Esophagus (tissue), 2 donors: ENCODE results near the gene MAPK1. TPM values are rescaled to one million over a fixed set of nuclear protein-coding genes. Genes with fewer than 3 reads are reported as not detected.
"Not testable (repeated sequence)": the region's sequence is repeated elsewhere in the genome, so short reads cannot be mapped to it uniquely, and the experiment has no call there.

Experiments used
- H3K27ac ChIP-seq, 2 donors: one replicate each; pipeline ENCODE4 v1.5.1; 2013; ENCODE audit warnings: low read depth in 2 of 2, mild to moderate bottlenecking in 2 of 2, inconsistent platforms in 1 of 2, low read length in 1 of 2, moderate library complexity in 1 of 2
- H3K27me3 ChIP-seq, 2 donors: one replicate each; pipeline ENCODE4 v1.6.1; 2013; ENCODE audit warnings: low read length in 2 of 2, control low read depth in 1 of 2, mild to moderate bottlenecking in 1 of 2; ENCODE audit not compliant: insufficient read depth in 2 of 2, control insufficient read depth in 1 of 2
- H3K36me3 ChIP-seq, 2 donors: one replicate each; pipeline ENCODE4 v1.6.1; 2013; ENCODE audit warnings: low read length in 1 of 2; ENCODE audit not compliant: control insufficient read depth in 2 of 2, insufficient read depth in 2 of 2
- H3K4me1 ChIP-seq, 2 donors: one replicate each; pipeline ENCODE4 v1.6.1; 2013; ENCODE audit warnings: low read length in 1 of 2; ENCODE audit not compliant: control insufficient read depth in 2 of 2, insufficient read depth in 2 of 2
- H3K4me3 ChIP-seq, 2 donors: one replicate each; pipeline ENCODE4 v1.5.1; 2013; ENCODE audit warnings: low read length in 2 of 2, mild to moderate bottlenecking in 2 of 2, low read depth in 1 of 2, moderate library complexity in 1 of 2
- H3K9me3 ChIP-seq, 2 donors: one replicate each; pipeline ENCODE4 v1.6.1; 2013; ENCODE audit warnings: mild to moderate bottlenecking in 2 of 2, low read depth in 1 of 2, low read length in 1 of 2, moderate library complexity in 1 of 2; ENCODE audit not compliant: control insufficient read depth in 2 of 2, insufficient read depth in 1 of 2
- WGBS, 2 donors: extraction: QIAGEN DNeasy Blood & Tissue Kit; methylation state at CpG; one replicate each; pipeline ENCODE4 v1.1.7; 2013; 5-methylcytosine and 5-hydroxymethylcytosine counted together
- polyA plus RNA-seq, 2 donors: library from polyadenylated mRNA; stranded (reverse); fragments of 200-250 nt; gene quantifications; one replicate each; pipeline ENCODE4 v1.2.3, GENCODE V29; 2013
- donor health status: healthy with polysubstance abuse.
- donor health status: Bipolar disorder and iron deficiency.

Gene MAPK1
- polyA plus RNA-seq, 2 donors = 10.0 to 17.4 TPM

DNA sequence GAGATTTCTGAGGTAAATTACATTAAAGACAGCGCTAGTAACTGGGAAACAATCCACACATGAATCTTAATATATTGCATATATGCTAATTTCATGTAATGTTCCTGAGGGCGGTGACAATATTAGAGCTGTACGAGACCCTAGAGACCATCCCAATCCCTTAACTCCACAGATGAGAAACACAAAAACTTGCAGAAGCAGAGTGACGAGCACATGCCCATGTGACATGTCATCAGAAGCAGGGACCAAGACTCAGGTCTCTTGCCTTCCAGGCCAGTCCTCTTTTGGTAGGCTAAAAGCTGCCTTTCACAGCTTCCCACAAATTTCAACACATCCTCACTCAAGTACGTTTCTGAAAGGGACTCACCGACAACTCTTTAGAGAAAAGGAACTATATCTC lies 11.8 kb downstream of the MAPK1 start:
- peak overlapping the region in 1 of 2 donors; percentile 13 for H3K27ac ChIP-seq
- 83 to 84% methylated on average over 6 of the region's 6 CpGs for WGBS, 2 donors
- H3K36me3 ChIP-seq = no peaks in the 10 kb centered on the region
- no peaks in the 10 kb centered on the region for H3K27me3 ChIP-seq
- no peaks in the 10 kb centered on the region for H3K9me3 ChIP-seq
- H3K4me3 ChIP-seq = no peak overlapping the region
- peaks cover 5 to 7% of the 10 kb centered on the region in 2 donors for H3K4me1 ChIP-seq

DNA sequence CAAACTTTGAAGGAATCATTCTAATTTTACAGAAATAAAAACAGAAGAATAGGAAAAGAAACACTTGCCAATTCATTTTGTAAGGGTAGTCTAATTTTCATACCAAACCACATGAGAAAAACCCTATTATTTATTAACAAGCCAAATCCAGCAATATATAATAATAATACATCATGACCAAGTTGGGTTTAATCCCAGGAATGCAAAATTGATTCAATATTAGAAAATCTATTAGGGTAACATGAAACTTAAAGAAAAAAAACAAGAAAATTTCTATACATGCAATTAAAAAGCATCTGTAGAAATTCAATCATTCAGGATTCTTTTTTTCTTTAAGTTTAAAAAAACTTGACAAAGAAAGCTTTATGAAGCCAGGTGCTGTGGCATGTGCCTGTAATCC lies 16.8 kb downstream of the MAPK1 start:
- Histone ChIP-seq H3K9me3 (no peaks in the 10 kb centered on the region), H3K27me3 (no peaks in the 10 kb centered on the region), H3K4me3 (no peak overlapping the region), H3K27ac (no peak overlapping the region), H3K4me1 (no peaks in the 10 kb centered on the region), H3K36me3 (no peaks in the 10 kb centered on the region)

- Histone ChIP-seq H3K27me3 (no peaks in the 10 kb centered on the region), H3K36me3 (no peaks in the 10 kb centered on the region), H3K27ac (no peak overlapping the region), H3K9me3 (no peaks in the 10 kb centered on the region), H3K4me1 (peaks cover 0 to 2% of the 10 kb centered on the region in 2 donors), H3K4me3 (no peak overlapping the region)
- 34 to 40% methylated on average over 1 of the region's 1 CpG for WGBS, 2 donors
These were observed 18.0 kb downstream of the MAPK1 start for GRCh38 chr22:21849489-21849888.

DNA sequence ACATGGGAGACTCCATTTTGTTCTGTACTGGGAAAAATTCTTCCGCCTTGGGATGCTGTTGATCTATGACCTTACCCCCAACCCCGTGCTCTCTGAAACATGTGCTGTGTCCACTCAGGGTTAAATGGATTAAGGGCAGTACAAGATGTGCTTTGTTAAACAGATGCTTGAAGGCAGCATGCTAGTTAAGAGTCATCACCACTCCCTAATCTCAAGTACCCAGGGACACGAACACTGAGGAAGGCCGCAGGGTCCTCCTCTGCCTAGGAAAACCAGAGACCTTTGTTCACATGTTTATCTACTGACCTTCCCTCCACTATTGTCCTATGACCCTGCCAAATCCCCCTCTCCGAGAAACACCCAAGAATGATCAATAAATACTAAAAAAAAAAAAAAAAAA lies 19.4 kb downstream of the MAPK1 start:
- not testable (repeated sequence) for H3K4me3 ChIP-seq, H3K27me3 ChIP-seq, H3K27ac ChIP-seq, H3K9me3 ChIP-seq, H3K36me3 ChIP-seq, H3K4me1 ChIP-seq
- 79 to 93% methylated on average over 5 of the region's 5 CpGs for WGBS, 2 donors

- Histone ChIP-seq H3K4me3 (no peak overlapping the region), H3K4me1 (peaks cover 0 to 2% of the 10 kb centered on the region in 2 donors), H3K27ac (no peak overlapping the region), H3K9me3 (no peaks in the 10 kb centered on the region), H3K36me3 (no peaks in the 10 kb centered on the region), H3K27me3 (no peaks in the 10 kb centered on the region)
- 94 to 97% methylated on average over 1 of the region's 1 CpG for WGBS, 2 donors
These were observed 21.6 kb downstream of the MAPK1 start for GRCh38 chr22:21845558-21846453.

- no peaks in the 10 kb centered on the region for H3K36me3 ChIP-seq
- H3K27ac ChIP-seq = no peak overlapping the region
- no peak overlapping the region for H3K4me3 ChIP-seq
- no peaks in the 10 kb centered on the region for H3K9me3 ChIP-seq
- no peaks in the 10 kb centered on the region for H3K27me3 ChIP-seq
- peaks cover 0 to 2% of the 10 kb centered on the region in 2 donors for H3K4me1 ChIP-seq
- WGBS, 2 donors = 82% methylated on average over 6 of the region's 6 CpGs
These were observed 24.5 kb downstream of the MAPK1 start for GRCh38 chr22:21842946-21843345.

DNA sequence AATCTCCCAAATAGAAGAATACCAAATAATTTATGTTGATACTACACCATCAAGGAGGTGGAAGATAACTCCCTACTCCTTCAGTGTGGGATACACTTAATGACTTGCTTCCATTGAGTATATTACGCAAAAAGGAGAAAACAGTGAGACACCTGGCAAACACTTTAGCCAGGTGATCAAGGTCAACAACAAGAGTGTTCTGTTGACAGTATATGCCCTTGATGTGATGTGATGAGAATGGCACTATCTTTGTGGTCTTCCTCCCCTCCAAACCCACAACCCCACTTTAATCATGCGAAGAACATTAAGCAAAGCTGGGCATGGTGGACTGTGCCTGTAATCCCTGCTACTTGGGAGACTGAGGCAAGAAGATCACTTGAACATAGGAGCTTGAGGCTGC lies 26.0 kb downstream of the MAPK1 start:
- no peak overlapping the region for H3K27ac ChIP-seq
- H3K36me3 ChIP-seq = no peaks in the 10 kb centered on the region
- WGBS, 2 donors = 94 to 98% methylated on average over 2 of the region's 2 CpGs
- H3K4me3 ChIP-seq = no peak overlapping the region
- H3K9me3 ChIP-seq = no peaks in the 10 kb centered on the region
- no peaks in the 10 kb centered on the region for H3K27me3 ChIP-seq
- peaks cover 0 to 4% of the 10 kb centered on the region in 2 donors for H3K4me1 ChIP-seq

GRCh38 chr22:21840236-21840823 lies 27.1 kb downstream of the MAPK1 start:
- peaks cover 0 to 4% of the 10 kb centered on the region in 2 donors for H3K4me1 ChIP-seq

DNA sequence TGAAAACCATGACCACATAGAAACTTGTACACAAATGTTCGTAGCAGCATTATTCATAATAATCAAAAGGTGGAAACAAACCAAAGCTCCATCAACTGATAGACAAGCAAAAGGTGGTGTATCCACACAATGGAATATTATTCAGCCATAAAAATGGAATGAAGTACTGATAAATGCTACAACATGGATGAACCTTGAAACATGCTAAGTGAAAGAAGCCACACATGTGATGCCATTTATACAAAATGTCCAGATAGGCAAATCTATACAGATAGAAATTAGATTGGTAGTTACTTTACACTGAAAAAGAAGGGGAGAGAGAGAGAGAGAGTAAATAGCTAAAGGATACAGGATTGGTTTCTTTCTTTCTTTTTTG lies 27.7 kb downstream of the MAPK1 start:
- 92 to 94% methylated on average over 1 of the region's 1 CpG for WGBS, 2 donors
- H3K27ac ChIP-seq = no peak overlapping the region
- H3K27me3 ChIP-seq = no peaks in the 10 kb centered on the region
- H3K9me3 ChIP-seq = no peaks in the 10 kb centered on the region
- H3K4me1 ChIP-seq = peaks cover 2 to 6% of the 10 kb centered on the region in 2 donors
- H3K4me3 ChIP-seq = no peak overlapping the region
- H3K36me3 ChIP-seq = no peaks in the 10 kb centered on the region

More at GRCh38 chr22:21840236-21840823, 27.1 kb downstream of the MAPK1 start:
- 93 to 95% methylated on average over 8 of the region's 8 CpGs for WGBS, 2 donors
- Histone ChIP-seq H3K9me3 (no peaks in the 10 kb centered on the region), H3K27me3 (no peaks in the 10 kb centered on the region), H3K27ac (no peak overlapping the region), H3K36me3 (no peaks in the 10 kb centered on the region), H3K4me3 (no peak overlapping the region)
